Activated CD8-positive, alpha-beta T cell treated with anti-CD3 and anti-CD28 coated beads for 36 hours (primary cell): ENCODE data around the gene ZNF431. TPM values are rescaled to one million over a fixed set of nuclear protein-coding genes. Genes with fewer than 3 reads are reported as not detected.

Source experiments
- ATAC-seq: fragments of 200-7000 bp; cut with Tn5 transposase; one replicate; pipeline ENCODE4 v1.10.0; 2021; ENCODE audit warnings: mild to moderate bottlenecking, moderate library complexity
- CTCF ChIA-PET: fragments of 350-600 bp; sonication (Branson Sonifier 250); formaldehyde crosslinking; loops from one replicate; lab custom pipeline; 2021; ENCODE audit warnings: antibody characterized with exemption; lab: Charles Lee
- POLR2A ChIA-PET: fragments of 350-600 bp; sonication (Branson Sonifier 250); formaldehyde crosslinking; loops from one replicate; lab custom pipeline; 2021; ENCODE audit warnings: antibody characterized with exemption; lab: Charles Lee
- DNase-seq: peaks from one replicate; pipeline ENCODE4 v3.0.0-alpha.2; 2020
- H3K27ac Mint-ChIP-seq: one replicate; pipeline ENCODE4 v1.8.0; 2021; ENCODE audit warnings: mild to moderate bottlenecking, mixed read lengths
- H3K27me3 Mint-ChIP-seq: one replicate; pipeline ENCODE4 v1.8.0; 2021; ENCODE audit warnings: mixed read lengths
- H3K36me3 Mint-ChIP-seq: one replicate; pipeline ENCODE4 v1.8.0; 2021; ENCODE audit warnings: low read depth, mixed read lengths
- H3K4me1 Mint-ChIP-seq: one replicate; pipeline ENCODE4 v1.8.0; 2021; ENCODE audit warnings: low read depth, mixed read lengths
- H3K4me3 Mint-ChIP-seq: one replicate; pipeline ENCODE4 v1.8.0; 2021; ENCODE audit warnings: mild to moderate bottlenecking, moderate library complexity, mixed read lengths
- H3K9me3 Mint-ChIP-seq: one replicate; pipeline ENCODE4 v1.8.0; 2021; ENCODE audit warnings: mixed read lengths
- intact Hi-C: fragments of 100-400 bp; cut with micrococcal nuclease; formaldehyde crosslinking; loops from one replicate; pipeline ENCODE4 v1.10.0; 2022
- total RNA-seq, 2 experiments: library from RNA; stranded (reverse); gene quantifications; one replicate each; pipeline ENCODE4 v1.2.3, GENCODE V29; 2021
- TF ChIP-seq, protein P1 (sequence below): fragments of 200-600 bp; IDR thresholded peaks from one replicate; pipeline ENCODE4 v1.8.0; 2022; ENCODE audit warnings: antibody characterized with exemption, mild to moderate bottlenecking

Gene ZNF431
- total RNA-seq: 10 to 100 TPM; 16.8 to 18.7 TPM

DNA sequence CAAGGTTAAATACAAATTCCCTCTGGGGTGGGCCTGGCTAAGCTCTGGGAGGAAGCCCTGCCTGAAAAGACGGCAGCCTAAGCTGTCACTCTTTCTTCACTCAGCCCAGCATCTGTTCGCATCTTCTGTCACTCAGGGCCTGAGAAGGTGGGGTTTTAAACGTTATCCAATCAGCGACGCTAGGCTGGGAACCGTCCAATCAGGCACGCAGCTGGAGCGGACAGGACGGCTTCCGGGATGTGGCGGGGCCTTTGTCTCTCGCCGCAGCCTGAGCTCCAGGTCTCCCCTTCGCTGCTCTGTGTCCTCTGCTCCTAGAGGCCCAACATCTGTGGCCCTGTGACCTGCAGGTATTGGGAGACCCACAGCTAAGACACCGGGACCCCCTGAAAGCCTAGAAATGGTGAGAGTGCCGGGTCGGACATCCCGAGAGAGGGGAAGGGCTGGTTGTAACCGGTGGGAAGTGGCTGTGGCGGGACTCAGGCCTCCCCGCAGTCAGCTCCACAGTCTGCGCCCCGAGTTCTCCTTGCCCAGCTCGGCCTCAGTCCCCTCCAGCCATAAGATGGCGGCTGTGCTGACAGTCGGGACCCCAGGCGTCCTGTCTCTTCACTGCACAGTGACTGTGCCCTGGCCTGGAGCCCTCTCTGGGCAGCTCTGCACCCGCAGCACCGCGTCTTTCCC, at the start of gene ZNF431:
Gene ZNF431, plus strand, starts transcription at position 254 of the 678 bp plus-strand sequence. Its CDS starts 144 bp downstream, at position 398.
- peak within 1 kb of the TSS; percentile 96 for H3K27ac Mint-ChIP-seq
- peaks cover 3% of the 10 kb centered on the region for H3K9me3 Mint-ChIP-seq
- ATAC-seq (peak; percentile 99), DNase-seq (peak; percentile 95)
- TF ChIP-seq, protein P1, sequence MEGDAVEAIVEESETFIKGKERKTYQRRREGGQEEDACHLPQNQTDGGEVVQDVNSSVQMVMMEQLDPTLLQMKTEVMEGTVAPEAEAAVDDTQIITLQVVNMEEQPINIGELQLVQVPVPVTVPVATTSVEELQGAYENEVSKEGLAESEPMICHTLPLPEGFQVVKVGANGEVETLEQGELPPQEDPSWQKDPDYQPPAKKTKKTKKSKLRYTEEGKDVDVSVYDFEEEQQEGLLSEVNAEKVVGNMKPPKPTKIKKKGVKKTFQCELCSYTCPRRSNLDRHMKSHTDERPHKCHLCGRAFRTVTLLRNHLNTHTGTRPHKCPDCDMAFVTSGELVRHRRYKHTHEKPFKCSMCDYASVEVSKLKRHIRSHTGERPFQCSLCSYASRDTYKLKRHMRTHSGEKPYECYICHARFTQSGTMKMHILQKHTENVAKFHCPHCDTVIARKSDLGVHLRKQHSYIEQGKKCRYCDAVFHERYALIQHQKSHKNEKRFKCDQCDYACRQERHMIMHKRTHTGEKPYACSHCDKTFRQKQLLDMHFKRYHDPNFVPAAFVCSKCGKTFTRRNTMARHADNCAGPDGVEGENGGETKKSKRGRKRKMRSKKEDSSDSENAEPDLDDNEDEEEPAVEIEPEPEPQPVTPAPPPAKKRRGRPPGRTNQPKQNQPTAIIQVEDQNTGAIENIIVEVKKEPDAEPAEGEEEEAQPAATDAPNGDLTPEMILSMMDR: no peak
- ChIA-PET CTCF (interaction anchor here (0.9 to 1.2 kb wide), 2 partner anchors 58 to 120 kb away, joined by 3 read pairs; no protein-coding TSS in a partner anchor), POLR2A (interaction anchor here (0.6 to 1.5 kb wide), 4 partner anchors 9 to 368 kb away, joined by 3 to 4 read pairs (median 4); partner anchors contain the start of genes ZNF714 and ZNF85)
- intact Hi-C loops: loop anchor here (10.0 kb wide), 1 partner anchor 117 kb away; the partner anchor contains the start of gene ZNF430
- H3K27me3 Mint-ChIP-seq: no peaks in the 10 kb centered on the region
- H3K4me1 Mint-ChIP-seq: peaks cover 35% of the 10 kb centered on the region
- peaks cover 37% of the 10 kb centered on the region for H3K36me3 Mint-ChIP-seq
- peak within 1 kb of the TSS; percentile 97 for H3K4me3 Mint-ChIP-seq

DNA sequence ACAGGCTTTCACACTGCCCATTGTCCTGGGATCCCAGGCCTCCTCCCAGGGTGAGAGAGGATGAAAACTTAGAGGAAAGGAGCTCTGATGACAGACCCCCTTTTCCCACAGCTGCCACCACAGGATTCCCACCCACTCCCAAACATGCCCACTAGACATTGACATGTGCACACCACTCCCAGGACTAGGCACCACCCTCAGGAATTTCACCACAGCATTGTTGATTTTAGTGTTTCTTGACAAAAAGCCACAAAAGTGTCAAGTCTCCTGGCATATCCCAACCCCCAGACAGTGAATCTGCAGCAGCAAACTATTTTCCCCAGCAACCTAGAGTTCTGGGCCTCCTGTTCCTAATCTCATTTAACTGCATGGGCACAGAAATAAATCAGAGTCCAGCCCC, 49.7 kb upstream of the ZNF431 start:
- Mint-ChIP-seq H3K27me3 (no peaks in the 10 kb centered on the region), H3K36me3 (peaks cover 3% of the 10 kb centered on the region), H3K4me1 (no peaks in the 10 kb centered on the region), H3K4me3 (no peak overlapping the region), H3K9me3 (no peaks in the 10 kb centered on the region), H3K27ac (no peak overlapping the region)
- TF ChIP-seq, protein P1: no peak
- no peak for ATAC-seq
- ChIA-PET CTCF (no interaction called here), POLR2A (no interaction called here)
- intact Hi-C loops: no loop called here
- DNase-seq: no peak

- H3K4me1 Mint-ChIP-seq: no peaks in the 10 kb centered on the region
- H3K9me3 Mint-ChIP-seq: no peaks in the 10 kb centered on the region
- intact Hi-C loops: no loop called here
- no peaks in the 10 kb centered on the region for H3K27me3 Mint-ChIP-seq
- H3K27ac Mint-ChIP-seq: no peak overlapping the region
- TF ChIP-seq, protein P1: no peak
- ChIA-PET POLR2A (no interaction called here), CTCF (no interaction called here)
- DNase-seq (no peak), ATAC-seq (no peak)
- H3K36me3 Mint-ChIP-seq: peaks cover 6% of the 10 kb centered on the region
- no peak overlapping the region for H3K4me3 Mint-ChIP-seq
Measured at GRCh38 chr19:21094347-21095025, 47.4 kb upstream of the ZNF431 start.

GRCh38 chr19:21098291-21098690, 43.5 kb upstream of the ZNF431 start:
- intact Hi-C loops: no loop called here
- TF ChIP-seq, protein P1: no peak
- no peak for ATAC-seq
- peaks cover 3% of the 10 kb centered on the region for H3K4me1 Mint-ChIP-seq
- POLR2A ChIA-PET: no interaction called here
- DNase-seq: no peak
- H3K4me3 Mint-ChIP-seq: no peak overlapping the region
- no peak overlapping the region for H3K27ac Mint-ChIP-seq
- no peaks in the 10 kb centered on the region for H3K9me3 Mint-ChIP-seq
- H3K36me3 Mint-ChIP-seq: peaks cover 8% of the 10 kb centered on the region
- CTCF ChIA-PET: no interaction called here
- H3K27me3 Mint-ChIP-seq: no peaks in the 10 kb centered on the region
